Naive thymus-derived CD4-positive, alpha-beta T cell (primary cell): ENCODE data around the gene ZC3H18. TPM values are rescaled to one million over a fixed set of nuclear protein-coding genes. Genes with fewer than 3 reads are reported as not detected.

Source experiments
- ATAC-seq: fragments of 150-1000 bp; cut with Tn5 transposase; 2 replicates; pipeline ENCODE4 v1.10.0; 2021; ENCODE audit warnings: mild to moderate bottlenecking, moderate library complexity
- CTCF ChIA-PET: fragments of 350-600 bp; sonication (Branson Sonifier 250); formaldehyde crosslinking; loops from one replicate; lab custom pipeline; 2021; ENCODE audit warnings: antibody characterized with exemption; lab: Charles Lee
- POLR2A ChIA-PET: fragments of 350-600 bp; sonication (Branson Sonifier 250); formaldehyde crosslinking; loops from one replicate; lab custom pipeline; 2021; ENCODE audit warnings: antibody characterized with exemption, inconsistent platforms; lab: Charles Lee
- DNase-seq, 9 donors: peaks; one replicate each; pipeline versions ENCODE4 v3.0.0 to v3.0.0-alpha.2; 2020 to 2022; ENCODE audit warnings: mixed read lengths in 1 of 9
- H3K27ac ChIP-seq: one replicate; pipeline ENCODE4 v1.7.0; 2013; ENCODE audit warnings: mild to moderate bottlenecking, low read depth, low read length, moderate library complexity
- H3K27me3 ChIP-seq, 2 donors: one replicate each; pipeline ENCODE4 v1.7.0; 2013; ENCODE audit warnings: low read length in 2 of 2, mild to moderate bottlenecking in 2 of 2, moderate library complexity in 2 of 2; ENCODE audit not compliant: control insufficient read depth in 2 of 2, insufficient read depth in 2 of 2
- H3K36me3 ChIP-seq, 3 experiments: 1 replicate in 2 of 3; 2 replicates in 1 of 3; pipeline ENCODE4 v1.7.0; 2013; ENCODE audit warnings: low read length in 3 of 3, mild to moderate bottlenecking in 3 of 3, moderate library complexity in 1 of 3; ENCODE audit not compliant: insufficient read depth in 3 of 3, control insufficient read depth in 2 of 3
- H3K4me1 ChIP-seq, 2 donors: one replicate each; pipeline ENCODE4 v1.7.0; 2013; ENCODE audit warnings: low read length in 2 of 2, mild to moderate bottlenecking in 2 of 2, moderate library complexity in 1 of 2; ENCODE audit not compliant: control insufficient read depth in 2 of 2, insufficient read depth in 2 of 2
- H3K4me3 ChIP-seq: 2 replicates; pipeline ENCODE4 v1.7.0; 2013; ENCODE audit warnings: mild to moderate bottlenecking, low read length
- H3K9me3 ChIP-seq, 3 experiments: 1 replicate in 2 of 3; 2 replicates in 1 of 3; pipeline ENCODE4 v1.7.0; 2013; ENCODE audit warnings: low read length in 3 of 3; ENCODE audit not compliant: control insufficient read depth in 2 of 3
- H3K27ac Mint-ChIP-seq, 9 donors: one replicate each; pipeline ENCODE4 v1.8.0; 2020 to 2022; ENCODE audit warnings: mixed read lengths in 9 of 9, mild to moderate bottlenecking in 8 of 9, moderate library complexity in 5 of 9, inconsistent platforms in 2 of 9
- H3K27me3 Mint-ChIP-seq, 5 donors: one replicate each; pipeline ENCODE4 v1.8.0; 2021 to 2022; ENCODE audit warnings: mixed read lengths in 5 of 5, mild to moderate bottlenecking in 1 of 5
- H3K36me3 Mint-ChIP-seq, 5 donors: one replicate each; pipeline ENCODE4 v1.8.0; 2020 to 2022; ENCODE audit warnings: mixed read lengths in 5 of 5, mild to moderate bottlenecking in 3 of 5, inconsistent platforms in 1 of 5
- H3K4me1 Mint-ChIP-seq, 7 donors: one replicate each; pipeline ENCODE4 v1.8.0; 2020 to 2022; ENCODE audit warnings: mixed read lengths in 7 of 7, mild to moderate bottlenecking in 3 of 7, inconsistent platforms in 1 of 7
- H3K4me3 Mint-ChIP-seq, 10 donors: one replicate each; pipeline ENCODE4 v1.8.0; 2020 to 2022; ENCODE audit warnings: mild to moderate bottlenecking in 10 of 10, mixed read lengths in 10 of 10, moderate library complexity in 6 of 10, inconsistent platforms in 2 of 10
- H3K9me3 Mint-ChIP-seq, 11 donors: one replicate each; pipeline ENCODE4 v1.8.0; 2020 to 2022; ENCODE audit warnings: mixed read lengths in 11 of 11, mild to moderate bottlenecking in 4 of 11, inconsistent platforms in 1 of 11, moderate library complexity in 1 of 11
- intact Hi-C, 2 donors: fragments of 100-400 bp; cut with micrococcal nuclease; formaldehyde crosslinking; loops; one replicate each; pipeline ENCODE4 v1.15.1; 2023
- polyA plus RNA-seq, 2 donors: library from polyadenylated mRNA; unstranded; fragments of 300-500 nt; fragmentation: Illumina TruSeq; gene quantifications; one replicate each; pipeline ENCODE4 v1.2.3, GENCODE V29; 2021
- total RNA-seq, 6 experiments: library from RNA in 5 of 6; stranded (reverse) in 5 of 6; gene quantifications; 1 replicate in 5 of 6; 2 replicates in 1 of 6; pipeline ENCODE4 v1.2.3 and lab custom pipeline; 2021 to 2026

Gene ZC3H18
- total and polyA plus RNA-seq, 7 experiments from 2014 or later: 11.0 to 97.8 (median 78.2) TPM

DNA sequence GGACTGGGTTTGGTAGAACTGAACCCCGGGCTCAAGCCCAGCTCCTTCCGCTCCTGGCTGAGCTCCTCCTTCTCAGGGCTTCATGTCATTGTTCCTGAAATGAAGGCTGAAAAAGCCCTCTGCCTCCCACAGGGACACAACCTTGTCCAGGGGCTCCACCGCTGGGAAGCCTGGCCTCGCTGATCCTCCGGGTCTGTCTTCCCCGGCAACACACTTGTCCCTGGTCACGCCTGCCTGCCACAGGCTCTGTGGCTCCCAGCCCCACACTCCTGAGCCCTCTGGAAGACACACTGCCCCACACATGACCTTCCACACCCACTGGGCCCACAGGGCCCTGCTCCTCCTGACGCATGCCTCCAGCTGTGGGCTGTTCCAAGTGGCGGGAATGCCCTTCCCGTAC lies 18.0 kb upstream of the ZC3H18 start:
- peaks cover 0 to 4% (median 0%) of the 10 kb centered on the region in 5 donors for H3K36me3 Mint-ChIP-seq
- CTCF ChIA-PET: no interaction called here
- H3K4me3 ChIP-seq: no peak overlapping the region
- no peaks in the 10 kb centered on the region for H3K36me3 ChIP-seq
- peaks cover 0 to 14% (median 7%) of the 10 kb centered on the region in 7 donors for H3K4me1 Mint-ChIP-seq
- intact Hi-C loops: no loop called here
- H3K4me3 Mint-ChIP-seq: no peak overlapping the region
- ATAC-seq (no peak), DNase-seq (no peak)
- no peaks in the 10 kb centered on the region for H3K9me3 ChIP-seq
- H3K27me3 Mint-ChIP-seq: peaks cover under 1 to 22% (median 10%) of the 10 kb centered on the region in 5 donors
- H3K4me1 ChIP-seq: peaks cover 7 to 10% of the 10 kb centered on the region in 2 donors
- no peak overlapping the region for H3K27ac Mint-ChIP-seq
- POLR2A ChIA-PET: no interaction called here
- H3K27me3 ChIP-seq: no peaks in the 10 kb centered on the region
- H3K27ac ChIP-seq: no peak overlapping the region
- peaks cover 0 to 6% (median 0%) of the 10 kb centered on the region in 11 donors for H3K9me3 Mint-ChIP-seq

DNA sequence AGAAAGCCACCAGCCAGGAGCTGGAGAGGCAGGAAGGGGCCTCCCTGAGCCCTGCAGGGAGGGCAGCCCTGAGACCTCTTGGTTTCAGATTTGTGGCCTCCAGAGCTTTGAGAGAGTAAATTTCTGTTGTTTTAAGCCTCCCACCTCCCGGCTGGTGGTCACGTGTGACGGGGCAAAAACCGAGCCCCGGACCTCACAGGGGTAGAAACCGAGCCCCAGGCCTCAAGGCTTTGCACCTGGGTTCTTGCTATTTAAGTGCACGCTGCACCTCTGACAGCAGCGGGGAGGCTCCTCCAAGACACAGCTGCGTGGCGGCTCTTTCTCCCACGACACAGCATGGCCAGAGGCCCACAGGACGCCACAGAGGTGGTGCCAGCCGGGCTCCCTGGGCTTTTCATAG lies 17.4 kb upstream of the ZC3H18 start:
- Mint-ChIP-seq H3K27ac (no peak overlapping the region), H3K9me3 (peaks cover 0 to 6% (median 0%) of the 10 kb centered on the region in 11 donors), H3K36me3 (peaks cover 0 to 4% (median 0%) of the 10 kb centered on the region in 5 donors), H3K27me3 (peaks cover 4 to 25% (median 10%) of the 10 kb centered on the region in 5 donors), H3K4me3 (no peak overlapping the region), H3K4me1 (peaks cover 0 to 14% (median 7%) of the 10 kb centered on the region in 7 donors)
- Histone ChIP-seq H3K36me3 (no peaks in the 10 kb centered on the region), H3K27me3 (no peaks in the 10 kb centered on the region), H3K4me3 (no peak overlapping the region), H3K27ac (no peak overlapping the region), H3K9me3 (no peaks in the 10 kb centered on the region), H3K4me1 (peaks cover 7 to 10% of the 10 kb centered on the region in 2 donors)
- no peak for DNase-seq
- CTCF ChIA-PET: no interaction called here
- intact Hi-C loops: no loop called here
- POLR2A ChIA-PET: no interaction called here
- ATAC-seq: no peak

DNA sequence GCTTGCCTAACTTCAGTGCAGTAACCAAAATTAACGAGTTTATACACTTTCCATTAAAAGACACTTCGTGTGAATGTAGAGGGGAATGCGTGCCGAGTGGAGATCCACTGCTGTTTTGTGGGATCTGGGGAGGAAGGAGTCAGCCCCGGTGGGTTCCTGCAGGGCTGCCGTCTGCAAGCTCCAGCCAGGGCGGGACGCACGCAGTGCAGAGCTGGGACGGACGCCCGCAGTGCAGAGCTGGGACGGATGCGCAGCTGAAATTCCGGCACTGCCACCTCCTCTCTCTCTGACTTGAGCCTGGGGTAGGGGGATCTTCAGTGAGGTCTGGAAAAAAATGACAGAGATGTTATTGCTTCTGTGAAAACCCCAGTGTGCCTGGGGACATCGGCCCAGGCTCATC lies 16.5 kb upstream of the ZC3H18 start:
- no peak overlapping the region for H3K27ac Mint-ChIP-seq
- H3K9me3 Mint-ChIP-seq: peaks cover 0 to 6% (median 0%) of the 10 kb centered on the region in 11 donors
- Histone ChIP-seq H3K9me3 (no peaks in the 10 kb centered on the region), H3K27me3 (no peaks in the 10 kb centered on the region), H3K4me3 (no peak overlapping the region), H3K4me1 (peaks cover 7 to 10% of the 10 kb centered on the region in 2 donors), H3K36me3 (no peaks in the 10 kb centered on the region), H3K27ac (no peak overlapping the region)
- intact Hi-C loops: no loop called here
- ChIA-PET POLR2A (no interaction called here), CTCF (interaction anchor here (0.5 kb wide), 1 partner anchor 17 kb away, joined by 3 read pairs; no protein-coding TSS in a partner anchor)
- peaks cover 0 to 14% (median 7%) of the 10 kb centered on the region in 7 donors for H3K4me1 Mint-ChIP-seq
- H3K36me3 Mint-ChIP-seq: peaks cover 0 to 4% (median 0%) of the 10 kb centered on the region in 5 donors
- peaks cover 4 to 22% (median 10%) of the 10 kb centered on the region in 5 donors for H3K27me3 Mint-ChIP-seq
- no peak overlapping the region for H3K4me3 Mint-ChIP-seq
- ATAC-seq (no peak), DNase-seq (no peak)

DNA sequence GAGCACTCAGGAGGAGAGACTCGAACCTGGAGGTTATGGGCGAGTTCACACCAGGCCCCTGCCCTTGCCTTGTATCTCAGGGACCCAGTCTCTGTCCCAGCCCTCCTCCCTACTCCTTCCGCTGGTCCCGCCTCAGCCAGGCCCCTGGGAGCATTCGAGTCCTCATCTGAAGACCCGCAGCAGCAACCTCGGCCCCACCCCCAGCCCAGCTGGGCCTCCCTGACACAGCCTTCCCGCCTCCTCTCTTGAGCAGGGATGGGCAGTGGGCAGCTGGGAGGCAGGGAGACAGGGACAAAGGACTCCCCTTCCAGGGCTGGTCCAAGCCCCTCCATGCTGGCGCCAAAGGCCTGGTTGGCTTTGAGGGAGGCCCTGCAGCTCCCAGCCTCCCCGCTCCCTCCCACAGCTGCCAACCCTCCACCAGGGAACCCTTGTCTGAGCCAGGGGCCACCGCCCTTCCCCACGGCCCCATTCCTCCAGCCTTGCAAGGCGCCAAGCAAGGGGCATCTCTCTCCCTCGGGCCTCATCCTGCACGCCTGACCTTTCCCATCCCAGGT lies 15.4 kb upstream of the ZC3H18 start:
- H3K4me3 Mint-ChIP-seq: no peak overlapping the region
- H3K27me3 ChIP-seq: no peaks in the 10 kb centered on the region

DNA sequence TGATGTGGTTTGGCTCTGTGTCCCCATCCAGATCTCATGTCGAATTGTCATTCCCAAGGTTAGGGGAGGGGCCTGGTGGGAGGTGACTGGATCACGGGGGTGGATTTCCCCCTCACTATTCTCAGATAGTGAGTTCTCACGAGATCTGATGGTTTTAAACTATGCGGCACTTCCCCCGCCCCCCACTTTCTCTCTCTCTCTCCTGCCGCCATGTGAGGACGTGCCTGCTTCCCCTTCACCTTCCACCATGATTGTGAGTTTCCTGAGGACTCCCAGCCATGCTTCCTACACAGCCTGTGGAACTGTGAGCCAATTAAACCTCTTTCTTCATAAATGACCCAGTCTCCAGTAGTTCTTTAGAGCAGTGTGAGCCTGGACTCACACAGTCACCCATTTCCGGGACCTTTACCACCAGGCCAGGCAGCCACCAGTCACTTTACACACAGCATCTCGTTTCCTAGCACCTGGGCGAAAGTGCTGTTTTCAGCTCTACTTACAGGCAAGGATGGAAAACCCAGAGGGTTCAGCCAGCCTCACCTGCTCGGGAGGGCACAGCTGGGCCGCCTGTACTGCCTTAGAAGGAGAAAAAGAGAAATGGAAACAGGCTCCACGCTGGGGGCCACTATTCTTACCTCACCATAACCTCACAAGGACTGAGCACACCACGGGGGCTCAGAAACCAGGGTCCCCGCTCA lies 13.8 kb upstream of the ZC3H18 start:
- no peak for ATAC-seq
- H3K36me3 ChIP-seq: no peaks in the 10 kb centered on the region
- H3K27ac ChIP-seq: no peak overlapping the region
- Mint-ChIP-seq H3K4me1 (peaks cover 0 to 4% (median 0%) of the 10 kb centered on the region in 7 donors), H3K27ac (no peak overlapping the region), H3K4me3 (peak overlapping the region in 1 of 10 donors; percentile 47), H3K9me3 (peaks cover 0 to 6% (median 0%) of the 10 kb centered on the region in 11 donors), H3K27me3 (peaks cover 4 to 26% (median 8%) of the 10 kb centered on the region in 5 donors), H3K36me3 (peaks cover 0 to 4% (median 0%) of the 10 kb centered on the region in 5 donors)
- ChIA-PET POLR2A (no interaction called here), CTCF (no interaction called here)
- H3K4me1 ChIP-seq: no peaks in the 10 kb centered on the region
- H3K27me3 ChIP-seq: no peaks in the 10 kb centered on the region
- DNase-seq: no peak
- intact Hi-C loops: no loop called here
- no peak overlapping the region for H3K4me3 ChIP-seq
- H3K9me3 ChIP-seq: no peaks in the 10 kb centered on the region

More for the DNA sequence above, 15.4 kb upstream of the ZC3H18 start:
- Mint-ChIP-seq H3K27ac (no peak overlapping the region), H3K9me3 (peaks cover 0 to 6% (median 0%) of the 10 kb centered on the region in 11 donors), H3K4me1 (peaks cover 0 to 9% (median 6%) of the 10 kb centered on the region in 7 donors), H3K27me3 (peaks cover 4 to 26% (median 13%) of the 10 kb centered on the region in 5 donors), H3K36me3 (peaks cover 0 to 4% (median 0%) of the 10 kb centered on the region in 5 donors)
- Histone ChIP-seq H3K27ac (no peak overlapping the region), H3K9me3 (no peaks in the 10 kb centered on the region), H3K4me1 (peaks cover 7% of the 10 kb centered on the region in 2 donors), H3K4me3 (no peak overlapping the region), H3K36me3 (no peaks in the 10 kb centered on the region)
- no peak for DNase-seq
- intact Hi-C loops: no loop called here
- CTCF ChIA-PET: no interaction called here
- POLR2A ChIA-PET: no interaction called here
- no peak for ATAC-seq

DNA sequence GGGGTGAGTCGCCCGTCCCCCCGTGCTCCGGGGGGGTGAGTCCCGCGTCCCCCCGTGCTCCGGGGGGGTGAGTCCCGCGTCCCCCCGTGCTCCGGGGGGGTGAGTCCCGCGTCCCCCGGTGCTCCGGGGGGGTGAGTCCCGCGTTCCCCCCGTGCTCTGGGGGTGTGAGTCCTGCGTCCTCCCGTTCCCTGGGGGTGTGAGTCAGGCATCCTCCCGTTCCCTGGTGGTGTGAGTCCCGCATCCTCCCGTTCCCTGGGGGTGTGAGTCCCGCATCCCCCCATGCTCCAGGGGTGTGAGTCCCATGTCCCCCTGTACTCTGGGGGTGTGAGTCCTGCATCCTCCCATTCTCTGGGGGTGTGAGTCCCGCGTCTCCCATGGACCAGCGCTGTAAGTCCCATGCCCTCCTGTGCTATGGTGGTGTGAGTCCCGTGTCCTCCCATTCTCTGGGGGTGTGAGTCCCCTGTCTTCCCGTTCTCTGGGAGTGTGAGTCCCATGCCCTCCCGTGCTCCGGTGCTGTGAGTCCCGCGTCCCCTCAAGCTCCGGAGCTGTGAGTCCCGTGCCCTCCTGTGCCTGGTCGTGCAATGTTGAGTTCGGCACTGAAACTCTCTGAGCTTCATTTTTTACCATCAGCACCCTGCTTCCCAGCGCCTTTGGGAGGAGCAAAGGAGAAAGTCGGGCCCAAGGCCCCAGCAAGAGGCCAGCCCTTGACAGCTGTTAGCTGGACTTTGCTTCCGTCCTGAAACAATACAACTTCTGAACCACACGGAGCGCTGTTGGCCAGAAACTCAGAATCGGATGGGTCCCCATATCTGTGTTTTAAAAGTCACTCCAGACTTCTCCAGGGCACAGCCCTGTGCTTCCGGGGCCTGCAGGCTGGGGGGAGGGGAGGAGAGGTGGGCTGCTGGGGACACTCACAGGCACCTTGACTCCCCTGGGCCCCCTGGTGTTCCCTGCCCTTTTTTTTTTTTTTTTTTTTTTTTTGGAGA lies 11.5 kb upstream of the ZC3H18 start:
- H3K36me3 Mint-ChIP-seq: peaks cover 0 to 4% (median 0%) of the 10 kb centered on the region in 5 donors
- Histone ChIP-seq H3K27ac (no peak overlapping the region), H3K4me3 (no peak overlapping the region), H3K27me3 (no peaks in the 10 kb centered on the region), H3K4me1 (peaks cover 4% of the 10 kb centered on the region in 2 donors), H3K36me3 (no peaks in the 10 kb centered on the region), H3K9me3 (no peaks in the 10 kb centered on the region)
- DNase-seq (no peak), ATAC-seq (peak; percentile 43)
- intact Hi-C loops: no loop called here
- peak overlapping the region in 1 of 9 donors; percentile 32 for H3K27ac Mint-ChIP-seq
- CTCF ChIA-PET: interaction anchor here (1.4 kb wide), 1 partner anchor 9 kb away, joined by 3 read pairs; no protein-coding TSS in a partner anchor
- POLR2A ChIA-PET: no interaction called here
- H3K4me3 Mint-ChIP-seq: no peak overlapping the region
- peaks cover 0 to 6% (median 0%) of the 10 kb centered on the region in 11 donors for H3K9me3 Mint-ChIP-seq
- H3K4me1 Mint-ChIP-seq: peaks cover 0 to 4% (median 3%) of the 10 kb centered on the region in 7 donors
- peaks cover 0 to 26% (median 5%) of the 10 kb centered on the region in 5 donors for H3K27me3 Mint-ChIP-seq
